Measurements from ENCODE around the gene PEDS1. TPM values are rescaled to one million over a fixed set of nuclear protein-coding genes. Genes with fewer than 3 reads are reported as not detected.
"Not testable (repeated sequence)": the region's sequence is repeated elsewhere in the genome, so short reads cannot be mapped to it uniquely, and the experiment has no call there.

The PEDS1 gene
- total RNA-seq, 6 donors from 2014 or later, result 30.4 to 59.3 (median 34.2) TPM

GRCh38 chr20:50181344-50181743, 27.8 kb upstream of the PEDS1 start:
- peaks cover under 1 to 5% (median 2%) of the 10 kb centered on the region in 4 donors for H3K4me1 ChIP-seq
- DNase-seq (no peak), ATAC-seq (ENCODE audit: low FRiP score in 2 of 2) (no peak)
- WGBS, 2 donors, result 88 to 89% methylated on average over 10 of the region's 10 CpGs
- TF ChIP-seq EP300 (IDR thresholded peaks at IDR 0.05), result no peak
- TF ChIP-seq POLR2AphosphoS5 (IDR thresholded peaks at IDR 0.05), result no peak
- TF ChIP-seq CTCF (IDR thresholded peaks at IDR 0.05), result no peak
- TF ChIP-seq POLR2A (IDR thresholded peaks at IDR 0.05), result no peak
- no peak overlapping the region for H3K27ac ChIP-seq
- H3K4me3 ChIP-seq, result no peak overlapping the region
- H3K27me3 ChIP-seq, result no peaks in the 10 kb centered on the region
- no peaks in the 10 kb centered on the region for H3K9me3 ChIP-seq
- H3K36me3 ChIP-seq, result no peaks in the 10 kb centered on the region

GRCh38 chr20:50178672-50179071, 25.1 kb upstream of the PEDS1 start:
- not testable (repeated sequence) for H3K9me3 ChIP-seq; H3K4me3 ChIP-seq; H3K27ac ChIP-seq; DNase-seq; H3K36me3 ChIP-seq; H3K27me3 ChIP-seq; H3K4me1 ChIP-seq; ATAC-seq (ENCODE audit: low FRiP score in 2 of 2)
- WGBS, 2 donors, result 87% methylated on average over 9 of the region's 9 CpGs

- TF ChIP-seq POLR2AphosphoS5 (IDR thresholded peaks at IDR 0.05) (no peak), EP300 (IDR thresholded peaks at IDR 0.05) (no peak), POLR2A (IDR thresholded peaks at IDR 0.05) (no peak), CTCF (IDR thresholded peaks at IDR 0.05) (no peak)
- Histone ChIP-seq H3K27ac (no peak overlapping the region), H3K27me3 (no peaks in the 10 kb centered on the region), H3K4me1 (peaks cover 10 to 24% (median 16%) of the 10 kb centered on the region in 4 donors), H3K9me3 (no peaks in the 10 kb centered on the region), H3K36me3 (no peaks in the 10 kb centered on the region), H3K4me3 (no peak overlapping the region)
- WGBS, 2 donors, result 95 to 96% methylated on average over 16 to 18 of the region's 18 CpGs
- no peak for ATAC-seq (ENCODE audit: low FRiP score in 2 of 2)
- DNase-seq, result peak in 1 of 2 donors; percentile 58
These were observed 22.7 kb upstream of the PEDS1 start for GRCh38 chr20:50175938-50176933.

- Histone ChIP-seq H3K9me3 (no peaks in the 10 kb centered on the region), H3K36me3 (no peaks in the 10 kb centered on the region), H3K27me3 (no peaks in the 10 kb centered on the region), H3K27ac (no peak overlapping the region), H3K4me3 (no peak overlapping the region), H3K4me1 (peaks cover 11 to 27% (median 16%) of the 10 kb centered on the region in 4 donors)
- WGBS, 2 donors, result 78 to 98% methylated on average over 5 of the region's 5 CpGs
- TF ChIP-seq POLR2AphosphoS5 (IDR thresholded peaks at IDR 0.05) (no peak), CTCF (IDR thresholded peaks at IDR 0.05) (no peak), POLR2A (IDR thresholded peaks at IDR 0.05) (no peak)
- DNase-seq (no peak), ATAC-seq (ENCODE audit: low FRiP score in 2 of 2) (no peak)
These were observed 20.9 kb upstream of the PEDS1 start for GRCh38 chr20:50174456-50174855.

GRCh38 chr20:50172347-50173013, 19.0 kb upstream of the PEDS1 start:
- Histone ChIP-seq H3K9me3 (no peaks in the 10 kb centered on the region), H3K36me3 (no peaks in the 10 kb centered on the region), H3K27me3 (no peaks in the 10 kb centered on the region), H3K4me1 (peaks cover 11 to 24% (median 20%) of the 10 kb centered on the region in 4 donors), H3K27ac (peak overlapping the region; percentile 81 to 95 (median 92)), H3K4me3 (peak overlapping the region; percentile 46 to 63 (median 47))
- TF ChIP-seq CTCF (IDR thresholded peaks at IDR 0.05) (no peak), POLR2A (IDR thresholded peaks at IDR 0.05) (peak in 3 of 4 donors; percentile 48 to 78 (median 74)), POLR2AphosphoS5 (IDR thresholded peaks at IDR 0.05) (peak; percentile 62 to 87), EP300 (IDR thresholded peaks at IDR 0.05) (peak in 1 of 4 donors; percentile 62)
- peak; percentile 93 to 96 for DNase-seq
- 2% methylated on average over 23 to 33 of the region's 36 CpGs for WGBS, 2 donors
- ATAC-seq (ENCODE audit: low FRiP score in 2 of 2), result peak; percentile 94 to 96

Data from upper lobe of left lung (tissue), 6 donors.